HG03571 (cell line): ENCODE data around the gene CDH12.
"Not testable (repeated sequence)": the region's sequence is repeated elsewhere in the genome, so short reads cannot be mapped to it uniquely, and the experiment has no call there.

Source experiments
- ATAC-seq: cut with Tn5 transposase; IDR thresholded peaks from one replicate; pipeline ENCODE4 v1.9.1; 2021; ENCODE audit not compliant: unreplicated experiment

The CDH12 gene

GRCh38 chr5:22053195-22053594, 799.9 kb downstream of the CDH12 start:
- no peak for ATAC-seq

DNA sequence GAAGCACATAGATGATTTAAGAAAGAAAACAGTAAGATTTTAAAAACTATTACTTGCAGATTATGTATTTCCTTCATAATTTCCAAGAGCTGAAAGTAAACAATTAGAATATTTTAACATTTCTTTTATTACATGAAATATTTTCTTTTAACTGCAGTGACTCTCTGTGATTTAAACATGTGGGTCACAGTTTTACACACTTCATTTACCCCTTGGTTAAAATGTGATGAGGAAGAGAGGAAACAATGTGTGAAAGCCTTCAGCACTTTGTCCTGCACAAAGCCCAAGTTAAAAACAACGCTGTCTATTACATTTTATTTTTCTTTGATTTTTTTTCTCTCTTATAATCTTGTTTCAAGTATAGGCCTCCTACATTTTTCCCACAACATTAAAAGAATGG, 801.3 kb downstream of the CDH12 start:
- no peak for ATAC-seq

- no peak for ATAC-seq
Measured at GRCh38 chr5:22050931-22051330, 802.2 kb downstream of the CDH12 start.

DNA sequence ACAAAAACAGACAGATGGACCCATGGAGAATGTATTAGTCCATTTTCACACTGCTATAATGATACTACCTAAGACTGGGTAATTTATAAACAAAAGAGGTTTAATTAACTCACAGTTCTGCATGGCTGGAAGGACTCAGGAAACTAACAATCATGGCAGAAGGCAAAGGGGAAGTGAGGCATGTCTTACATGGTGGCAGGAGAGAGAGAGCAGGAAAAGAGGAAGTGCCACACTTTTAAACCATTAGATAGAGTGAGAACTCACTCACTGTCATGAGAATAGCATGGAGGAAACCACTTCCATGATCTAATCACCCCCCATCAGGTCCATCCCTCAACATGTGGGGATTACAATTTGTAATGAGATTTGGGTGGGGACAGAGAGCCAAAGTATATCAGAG, 808.9 kb downstream of the CDH12 start:
- no peak for ATAC-seq

- no peak for ATAC-seq
Measured at GRCh38 chr5:22036061-22036460, 817.1 kb downstream of the CDH12 start.

DNA sequence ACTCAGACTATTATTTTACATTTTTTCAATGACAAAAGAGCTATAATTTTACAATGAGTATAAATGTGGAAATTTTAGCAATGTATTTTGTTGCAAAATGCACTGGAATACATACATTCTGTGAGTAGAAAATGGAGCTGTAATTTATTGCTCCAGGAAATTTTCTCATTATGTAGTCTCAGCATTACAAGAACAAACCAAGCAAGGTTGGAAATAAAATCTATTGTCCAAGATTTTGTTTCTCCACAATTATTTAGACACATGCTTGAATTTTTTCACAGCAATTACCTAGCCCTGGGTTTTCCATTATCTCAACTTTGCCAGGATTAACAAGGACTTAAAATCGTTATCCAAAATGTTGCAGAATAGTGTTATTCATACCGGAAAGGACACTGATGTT, 820.1 kb downstream of the CDH12 start:
- no peak for ATAC-seq

GRCh38 chr5:22023784-22024183, 829.4 kb downstream of the CDH12 start:
- no peak for ATAC-seq

- not testable (repeated sequence) for ATAC-seq
Measured at GRCh38 chr5:22012893-22013292, 840.3 kb downstream of the CDH12 start.

GRCh38 chr5:22010808-22011207, 842.3 kb downstream of the CDH12 start:
- not testable (repeated sequence) for ATAC-seq

- ATAC-seq, result not testable (repeated sequence)
Measured at GRCh38 chr5:22001097-22001496, 852.0 kb downstream of the CDH12 start.

DNA sequence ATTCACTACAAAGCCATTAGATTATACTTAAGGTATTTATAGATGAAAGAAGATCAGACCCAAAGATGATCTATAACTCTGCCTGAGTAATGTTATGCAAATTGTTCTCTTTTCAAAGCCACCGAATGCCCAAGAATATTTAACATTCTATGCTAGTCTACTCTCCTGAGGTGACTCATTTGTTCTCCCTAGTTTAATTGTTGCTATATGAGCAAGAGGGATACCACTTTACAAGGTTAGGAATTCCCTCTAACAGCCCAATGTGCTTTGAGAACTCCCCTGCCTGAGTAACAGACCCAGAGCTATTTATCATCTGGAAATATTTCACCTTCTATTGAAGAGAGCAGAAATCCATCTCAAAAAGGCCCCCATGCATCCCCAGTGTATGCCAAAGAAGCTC, 867.3 kb downstream of the CDH12 start:
- ATAC-seq, result not testable (repeated sequence)

- not testable (repeated sequence) for ATAC-seq
Measured at GRCh38 chr5:21951571-21951970, 901.6 kb downstream of the CDH12 start.

- no peak for ATAC-seq
Measured at GRCh38 chr5:21931116-21931515, 922.0 kb downstream of the CDH12 start.

DNA sequence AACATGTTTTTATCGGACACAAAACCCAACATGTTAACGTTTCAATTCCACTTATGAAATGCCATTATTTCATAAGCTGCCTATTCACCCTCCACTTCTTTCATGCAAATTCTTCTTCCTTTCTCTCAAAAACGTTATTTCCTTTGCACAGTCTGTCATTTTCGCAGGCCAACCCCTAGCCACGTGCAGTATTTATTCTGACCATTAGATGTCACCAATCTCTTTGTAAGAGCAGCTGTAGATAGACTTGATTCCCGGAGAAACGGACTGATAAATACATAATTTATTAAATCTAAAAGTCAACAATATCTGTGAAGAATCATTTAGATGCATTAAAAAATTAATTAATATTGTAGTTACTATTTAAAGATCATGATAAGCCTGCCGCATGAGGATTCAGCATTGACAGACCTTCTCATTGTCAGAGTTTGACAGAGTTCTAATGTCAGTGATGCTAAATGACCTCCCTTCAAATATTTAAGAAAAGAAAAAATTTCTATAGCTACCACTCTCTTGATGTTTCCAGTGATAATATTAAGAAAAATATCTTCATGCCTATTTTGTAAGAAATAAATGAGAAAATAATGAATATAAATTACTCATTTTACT, 933.6 kb downstream of the CDH12 start:
- peak; percentile 92 for ATAC-seq

DNA sequence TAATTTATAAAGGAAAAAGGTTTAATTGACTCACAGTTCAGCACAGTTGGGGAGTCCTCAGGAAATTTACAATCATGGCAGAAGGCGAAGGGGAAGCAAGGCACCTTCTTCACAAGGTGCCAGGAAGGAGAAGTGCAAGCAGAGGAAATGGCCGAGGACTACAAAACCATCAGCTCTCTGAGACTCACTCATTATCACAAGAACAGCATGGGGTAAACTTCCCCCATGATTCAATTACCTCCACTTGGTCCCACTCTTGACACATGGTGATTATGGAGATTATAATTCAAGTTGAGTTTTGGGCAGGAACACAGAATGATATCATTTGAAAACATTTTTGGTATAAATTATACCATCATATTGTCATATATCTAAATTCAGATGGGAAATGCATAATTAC, 934.7 kb downstream of the CDH12 start:
- ATAC-seq, result no peak

DNA sequence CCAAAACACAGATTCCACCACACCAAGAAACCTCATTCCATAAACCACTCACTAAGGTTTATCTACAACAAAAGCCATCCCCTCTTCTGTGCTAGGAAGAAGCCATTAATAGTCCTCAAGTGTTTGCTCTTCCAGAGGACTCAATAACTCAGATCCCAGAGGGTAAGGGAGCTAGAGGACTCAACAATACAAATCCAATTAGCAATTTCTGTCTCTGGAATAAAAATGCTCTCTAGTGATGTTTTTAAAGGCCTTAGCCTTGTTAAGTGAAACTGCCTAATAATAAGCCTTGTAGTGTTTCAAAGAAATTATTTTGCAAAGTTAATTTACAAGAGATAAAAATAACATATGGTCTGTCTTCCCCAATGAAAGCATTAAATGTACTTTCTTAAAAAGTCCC, 942.4 kb downstream of the CDH12 start:
- ATAC-seq, result no peak

GRCh38 chr5:21895766-21896350, 957.3 kb downstream of the CDH12 start:
- no peak for ATAC-seq

DNA sequence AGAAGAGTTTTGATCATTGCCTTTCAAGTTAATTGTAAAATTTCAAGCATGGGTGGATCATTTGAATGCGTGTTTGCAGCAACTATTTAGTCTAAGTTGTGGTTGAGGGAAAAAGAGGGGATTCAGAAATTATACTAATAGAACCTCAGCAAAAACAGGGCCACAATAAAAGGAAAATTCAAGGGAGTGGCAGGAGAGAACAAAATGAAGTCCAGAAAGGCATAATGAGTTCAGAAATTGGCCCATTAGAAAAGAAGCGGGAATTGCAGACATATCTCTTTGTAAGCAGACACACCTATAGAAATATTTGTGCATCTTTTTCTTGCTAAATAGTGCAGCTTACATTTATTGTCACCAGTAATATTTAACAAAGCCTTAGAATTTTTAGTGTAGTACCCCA, 960.0 kb downstream of the CDH12 start:
- no peak for ATAC-seq

GRCh38 chr5:21889581-21889980, 963.6 kb downstream of the CDH12 start:
- ATAC-seq, result no peak

- ATAC-seq, result no peak
Measured at GRCh38 chr5:21882074-21882745, 970.9 kb downstream of the CDH12 start.

DNA sequence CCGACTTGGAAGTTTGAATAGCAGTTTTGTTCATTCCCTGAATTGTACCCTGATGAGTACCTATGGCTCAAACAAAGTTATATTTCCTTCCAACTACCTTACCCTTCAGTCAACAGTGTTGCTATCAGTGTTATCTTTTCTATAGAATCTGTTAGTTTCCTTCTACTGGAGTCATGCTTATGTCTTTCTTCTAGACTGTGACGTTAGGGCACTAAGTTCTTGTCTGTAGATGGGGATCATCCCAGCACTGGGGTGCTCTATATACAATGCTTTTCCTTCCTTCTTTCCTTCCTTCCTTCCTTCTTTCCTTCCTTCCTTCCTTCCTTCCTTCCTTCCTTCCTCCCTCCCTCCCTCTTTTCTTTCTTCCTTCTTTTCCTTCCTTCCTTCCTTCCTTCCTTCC, 973.0 kb downstream of the CDH12 start:
- no peak for ATAC-seq

DNA sequence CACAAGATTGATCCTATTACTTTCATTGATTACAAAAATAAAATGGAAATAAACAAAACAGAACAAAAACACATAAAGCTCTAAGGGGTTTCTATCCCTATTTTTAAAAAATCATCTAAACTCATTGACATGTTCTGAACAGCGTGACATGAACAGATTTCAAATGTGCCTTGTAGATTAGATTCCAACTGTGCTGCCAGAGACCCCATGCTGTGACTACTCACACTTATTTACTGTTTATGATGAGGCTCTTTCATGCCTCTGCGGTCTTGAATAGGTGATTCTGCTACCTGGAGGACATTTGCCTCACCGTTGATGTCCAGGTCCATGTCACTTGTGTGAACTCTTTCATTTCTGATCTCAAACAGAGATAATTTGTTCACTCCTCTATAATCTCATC, 990.2 kb downstream of the CDH12 start:
- no peak for ATAC-seq

GRCh38 chr5:21858441-21858840, 994.7 kb downstream of the CDH12 start:
- ATAC-seq, result no peak
